IMR-90 (cell line): ENCODE results near the gene PSKH1.

ENCODE experiments used
- BHLHE40 ChIP-seq: fragments of 150-350 bp; IDR thresholded peaks from 2 replicates; pipeline ENCODE4 v1.6.1; 2016; ENCODE audit warnings: mild to moderate bottlenecking, low read depth, low read length
- CHD1 ChIP-seq: IDR thresholded peaks from 2 replicates; pipeline ENCODE4 v1.6.1; 2012; ENCODE audit warnings: low read depth, low read length, improper control_type of control experiment
- CTCF ChIP-seq: conservative IDR thresholded peaks from 2 replicates; pipeline ENCODE4 v1.5.1; 2012; ENCODE audit warnings: mild to moderate bottlenecking, low read depth, low read length, improper control_type of control experiment
- FOS ChIP-seq: fragments of 150-350 bp; IDR thresholded peaks from 2 replicates; pipeline ENCODE4 v1.6.1; 2016; ENCODE audit warnings: low read depth, low read length
- MAFK ChIP-seq: IDR thresholded peaks from 2 replicates; pipeline ENCODE4 v1.6.1; 2012; ENCODE audit warnings: low read depth, low read length, improper control_type of control experiment
- MAZ ChIP-seq: IDR thresholded peaks from 2 replicates; pipeline ENCODE4 v1.6.1; 2012; ENCODE audit warnings: low read depth, mild to moderate bottlenecking, low read length, improper control_type of control experiment, moderate library complexity, borderline replicate concordance
- MXI1 ChIP-seq: IDR thresholded peaks from 2 replicates; pipeline ENCODE4 v1.6.1; 2012; ENCODE audit warnings: low read depth, mild to moderate bottlenecking, low read length, moderate library complexity, borderline replicate concordance
- POLR2A ChIP-seq: IDR thresholded peaks from 2 replicates; pipeline ENCODE4 v1.6.1; 2012; ENCODE audit warnings: mild to moderate bottlenecking, low read depth, low read length
- RAD21 ChIP-seq: IDR thresholded peaks from 2 replicates; pipeline ENCODE4 v1.6.1; 2012; ENCODE audit warnings: low read length, improper control_type of control experiment
- RCOR1 ChIP-seq: IDR thresholded peaks from 2 replicates; pipeline ENCODE4 v1.6.1; 2012; ENCODE audit warnings: mild to moderate bottlenecking, low read length, improper control_type of control experiment; ENCODE audit not compliant: insufficient replicate concordance
- RFX5 ChIP-seq: IDR thresholded peaks from 2 replicates; pipeline ENCODE4 v1.8.0; 2012; ENCODE audit warnings: low read depth, mild to moderate bottlenecking, low read length, moderate library complexity
- SMC3 ChIP-seq: fragments of 150-350 bp; IDR thresholded peaks from 2 replicates; pipeline ENCODE4 v1.6.1; 2016; ENCODE audit warnings: low read depth, mild to moderate bottlenecking, antibody characterized with exemption, low read length, moderate library complexity
- USF2 ChIP-seq: fragments of 150-350 bp; IDR thresholded peaks from 2 replicates; pipeline ENCODE4 v1.6.1; 2017; ENCODE audit warnings: mild to moderate bottlenecking, antibody characterized with exemption, low read length, low read depth

GRCh38 chr16:67874372-67874771 is 18.7 kb upstream of the PSKH1 start:
- TF ChIP-seq CTCF = no peak
- TF ChIP-seq POLR2A = no peak
- TF ChIP-seq FOS = no peak
- no peak for TF ChIP-seq USF2
- TF ChIP-seq SMC3 = no peak
- TF ChIP-seq BHLHE40 = no peak
- no peak for TF ChIP-seq RAD21
- TF ChIP-seq MAFK = no peak
- no peak for TF ChIP-seq CHD1
- TF ChIP-seq RCOR1 = no peak
- no peak for TF ChIP-seq MXI1
- no peak for TF ChIP-seq RFX5
- no peak for TF ChIP-seq MAZ
